HG03565 (cell line): ENCODE results near the gene SBF1.
"Not testable (repeated sequence)": the region's sequence is repeated elsewhere in the genome, so short reads cannot be mapped to it uniquely, and the experiment has no call there.

Source experiments
- ATAC-seq: cut with Tn5 transposase; IDR thresholded peaks from one replicate; pipeline ENCODE4 v1.9.1; 2021; ENCODE audit warnings: mild to moderate bottlenecking, moderate library complexity; ENCODE audit not compliant: unreplicated experiment

The SBF1 gene

DNA sequence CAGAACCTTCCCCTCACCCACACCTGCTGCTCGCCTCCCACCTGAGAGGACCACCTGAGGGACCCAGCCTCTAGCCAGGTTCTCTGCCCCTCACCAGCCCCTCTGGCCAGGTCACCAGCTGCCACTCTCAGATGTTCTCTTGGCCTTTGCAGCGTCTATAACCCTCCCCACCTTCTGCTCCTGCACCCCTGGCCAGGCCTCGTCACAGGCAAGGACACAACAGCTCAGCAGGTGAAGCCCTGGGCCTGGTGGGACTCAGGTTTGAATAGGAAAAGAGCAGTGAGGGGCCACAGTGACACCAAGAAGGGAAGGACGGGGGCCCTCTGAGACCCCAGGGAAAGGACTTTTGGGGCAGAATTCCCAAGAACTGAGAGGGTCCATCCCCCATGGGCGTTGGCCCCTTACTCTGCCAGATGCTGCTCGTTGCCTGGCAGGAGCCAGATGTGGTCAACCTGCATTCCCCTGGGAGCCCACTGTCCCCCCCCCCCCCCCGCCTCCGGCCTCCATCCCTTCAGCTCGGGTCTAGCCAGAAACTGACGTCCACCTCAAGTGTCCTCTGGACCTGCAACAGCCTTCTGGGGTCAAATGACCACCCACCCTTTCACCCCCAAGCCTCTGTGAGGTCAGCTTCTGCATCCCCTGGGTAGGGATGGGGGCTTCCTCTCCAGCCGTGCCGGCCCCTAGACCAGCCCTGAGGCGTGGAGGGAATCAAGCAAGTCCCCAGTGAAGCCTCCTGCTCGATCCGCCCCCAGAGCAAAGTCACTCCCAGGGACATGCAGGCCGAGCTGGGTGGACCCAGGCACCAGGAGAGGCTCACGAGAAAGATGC lies 28.7 kb downstream of the SBF1 start:
- ATAC-seq: no peak

DNA sequence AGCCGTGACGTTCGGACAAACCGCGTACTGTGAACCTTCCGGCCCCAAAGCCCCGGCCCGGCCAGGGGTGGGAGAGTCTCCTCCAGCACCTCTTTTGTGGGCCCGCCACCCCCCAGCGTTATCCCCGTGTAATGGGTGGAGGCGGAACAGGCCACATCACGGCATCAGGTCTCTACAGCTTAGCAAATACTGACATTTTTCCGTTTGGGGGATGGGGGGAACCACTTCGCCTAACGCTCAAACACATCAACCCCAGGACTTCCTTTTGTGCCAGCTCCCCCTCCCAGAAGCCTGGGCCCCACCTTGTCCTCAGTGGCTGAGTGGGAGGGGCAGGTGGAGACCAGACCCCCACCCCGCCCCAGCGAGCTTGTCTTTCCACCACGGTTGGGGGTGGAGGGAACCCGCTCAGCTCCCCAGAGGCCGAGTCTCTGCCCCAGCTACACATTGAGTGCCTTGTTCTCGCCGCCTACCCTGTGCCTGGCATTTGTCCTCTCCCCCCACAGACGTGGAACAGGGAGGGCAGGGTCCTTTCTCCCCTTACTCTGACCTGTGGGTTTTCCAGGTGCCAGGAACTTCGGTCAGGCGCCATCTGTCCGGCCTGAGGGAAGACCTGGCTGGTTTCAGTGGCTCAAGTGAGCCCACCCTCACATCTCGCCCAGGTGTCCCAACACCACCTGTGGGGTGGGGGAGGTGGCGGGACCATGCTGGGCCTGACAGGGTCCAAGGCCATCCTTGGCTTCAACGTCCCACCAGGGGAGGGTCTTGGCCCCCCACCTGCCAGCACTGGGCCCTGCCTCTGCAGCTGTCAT lies 29.6 kb downstream of the SBF1 start:
- no peak for ATAC-seq

DNA sequence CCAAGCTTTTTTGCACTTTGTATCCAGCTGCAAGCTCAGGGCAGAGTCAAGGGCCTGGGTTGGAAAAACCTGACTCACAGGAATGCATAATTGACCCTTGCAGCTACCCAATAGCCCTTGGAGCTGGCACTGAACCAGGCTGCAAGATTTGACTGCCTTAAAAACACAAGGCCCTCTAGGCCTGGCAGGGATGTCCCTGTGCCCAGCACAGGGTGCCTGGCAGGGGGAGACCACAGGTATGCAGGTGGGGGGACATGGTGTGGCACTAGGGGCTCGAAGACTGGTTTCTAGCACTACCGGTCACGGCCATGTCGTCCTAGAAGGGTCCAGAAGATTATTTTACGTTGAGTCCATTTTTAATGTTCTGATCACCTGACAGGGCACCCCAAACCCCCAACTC lies 30.2 kb downstream of the SBF1 start:
- ATAC-seq: no peak

DNA sequence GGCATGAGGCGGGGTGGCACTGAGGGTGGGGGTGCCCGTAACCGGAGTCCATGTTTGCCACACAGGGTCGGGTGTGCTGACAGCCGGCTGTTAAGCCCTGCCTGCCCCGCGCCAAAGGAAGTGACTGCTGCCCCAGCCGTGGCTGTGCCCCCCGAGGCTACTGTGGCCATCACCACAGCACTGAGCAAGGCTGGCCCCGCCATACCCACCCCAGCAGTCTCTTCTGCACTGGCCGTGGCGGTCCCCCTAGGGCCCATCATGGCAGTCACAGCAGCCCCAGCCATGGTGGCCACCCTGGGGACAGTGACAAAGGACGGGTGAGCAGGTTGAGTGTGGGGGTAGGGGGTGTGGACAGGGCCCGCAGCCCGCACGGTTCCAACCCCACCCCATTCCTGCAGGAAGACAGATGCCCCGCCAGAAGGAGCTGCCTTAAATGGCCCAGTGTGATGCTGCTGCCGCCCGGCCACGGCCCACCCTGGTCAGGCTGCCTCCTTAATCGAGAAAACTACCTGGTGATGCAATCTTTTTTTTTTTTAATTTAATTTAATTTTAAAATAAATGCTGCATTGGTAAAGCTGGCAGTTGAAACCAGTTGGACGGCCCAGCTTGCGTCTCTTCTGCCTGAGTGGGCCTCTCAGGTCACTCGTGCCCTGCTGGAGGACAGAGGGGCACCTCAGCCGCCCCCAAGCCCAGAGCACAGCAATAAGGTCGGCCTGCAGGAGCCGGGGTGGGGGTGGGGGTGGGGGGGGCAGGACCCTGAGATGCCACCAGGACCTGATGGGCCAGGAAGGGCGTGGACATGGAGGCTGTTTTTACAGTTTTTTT lies 30.8 kb downstream of the SBF1 start:
- ATAC-seq: no peak

DNA sequence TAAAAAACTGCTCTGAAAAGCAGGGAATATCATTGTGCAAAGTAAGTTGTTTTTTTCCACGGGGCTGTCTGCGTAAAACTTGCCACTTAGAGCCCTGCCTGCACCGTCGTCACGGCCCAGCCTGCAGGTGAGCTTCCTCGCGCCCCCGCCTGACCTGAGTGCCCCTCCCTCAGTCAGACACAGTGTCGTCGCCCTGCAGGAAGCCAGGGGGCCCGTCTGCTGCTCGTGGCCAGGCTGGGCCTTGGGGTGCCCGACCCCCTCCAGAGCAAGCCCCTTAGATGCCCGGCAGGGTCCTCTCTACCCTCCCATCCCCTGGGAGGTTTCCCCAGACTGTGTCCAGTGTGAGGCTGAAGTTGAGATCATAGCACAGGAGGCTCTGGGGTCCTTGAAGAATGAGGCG lies 31.6 kb downstream of the SBF1 start:
- ATAC-seq: no peak

DNA sequence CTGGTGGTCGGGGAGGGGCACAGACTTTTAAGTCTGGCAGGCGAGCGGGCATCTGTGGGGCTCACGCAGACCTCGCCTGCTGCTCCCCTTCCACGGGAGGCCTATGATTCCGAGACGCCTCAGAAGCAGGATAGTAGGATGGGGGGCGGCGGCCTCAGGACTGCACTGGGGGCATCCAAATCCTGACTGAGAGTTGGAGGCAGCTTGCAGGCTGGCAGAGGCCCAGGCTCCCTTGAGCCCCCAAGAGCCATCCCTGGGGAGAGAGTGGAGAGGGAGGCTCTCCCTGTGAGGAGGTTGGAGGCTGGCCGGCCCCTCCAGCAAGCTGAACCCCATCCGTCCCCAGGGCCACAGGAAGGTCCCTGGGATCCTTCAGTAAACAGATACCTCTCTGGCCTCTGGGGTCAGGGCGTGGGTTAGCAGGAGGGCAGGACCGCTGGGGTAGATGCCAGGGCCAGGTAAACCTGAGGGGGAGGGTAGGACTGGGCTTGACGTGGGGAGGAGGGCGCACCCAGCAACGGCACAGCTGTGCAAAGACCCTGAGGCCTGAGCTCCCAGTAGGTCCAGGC lies 33.3 kb downstream of the SBF1 start:
- ATAC-seq: no peak

DNA sequence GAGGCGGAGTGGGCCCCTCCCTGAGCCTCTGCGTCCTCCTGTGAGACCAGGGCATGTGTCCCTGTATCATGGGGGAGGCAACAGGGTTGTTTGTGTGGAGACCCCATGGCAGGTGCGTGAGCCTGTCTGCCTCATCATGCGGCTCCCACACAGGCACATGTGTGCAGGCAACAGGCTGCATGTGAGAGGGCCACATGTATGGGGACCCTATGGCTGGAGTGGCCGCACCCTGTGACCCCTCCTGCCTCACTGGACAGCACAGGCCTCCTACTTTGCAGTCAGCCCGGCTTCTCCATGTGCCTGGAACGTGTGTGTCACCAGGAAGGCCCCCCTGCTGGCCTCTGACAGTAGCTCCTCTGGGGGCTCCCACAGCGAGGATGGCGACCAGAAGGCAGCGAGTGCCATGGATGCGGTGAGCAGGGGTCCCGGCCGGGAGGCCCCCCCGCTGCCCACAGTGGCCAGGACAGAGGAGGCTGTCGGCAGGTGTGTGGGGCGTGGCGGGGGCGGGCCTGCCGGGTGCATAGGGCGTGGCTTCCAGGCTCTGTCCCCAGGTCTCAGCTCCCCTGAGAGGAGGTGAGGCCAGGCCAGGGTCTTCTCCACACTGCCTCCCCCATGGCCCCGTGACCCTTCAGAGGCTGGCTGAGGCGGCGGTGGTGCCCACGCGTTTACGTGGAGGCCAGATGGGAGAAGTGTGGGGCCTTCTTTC lies 34.1 kb downstream of the SBF1 start:
- ATAC-seq: no peak

DNA sequence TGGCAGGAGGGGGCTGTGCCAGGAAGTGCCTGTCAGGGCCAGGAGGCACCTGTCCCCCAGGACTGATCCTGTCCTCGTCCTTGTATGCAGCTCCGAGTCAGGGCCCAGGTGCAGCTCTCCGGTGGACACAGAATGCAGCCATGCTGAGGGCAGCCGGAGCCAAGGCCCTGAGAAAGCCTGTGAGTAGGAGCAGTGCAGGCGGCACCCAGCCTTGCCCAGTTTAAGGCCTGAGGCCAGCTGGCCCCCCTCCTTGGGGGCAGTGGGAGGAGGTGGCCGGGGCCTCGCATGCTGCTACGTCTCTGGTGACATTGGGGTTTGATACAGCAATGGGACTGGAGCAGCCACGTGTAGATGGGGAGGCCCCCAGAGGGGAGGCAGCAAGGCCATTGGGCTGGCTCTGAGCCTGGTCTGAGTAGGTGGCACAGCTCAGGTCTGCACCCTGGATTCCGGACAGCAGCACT lies 34.9 kb downstream of the SBF1 start:
- no peak for ATAC-seq

DNA sequence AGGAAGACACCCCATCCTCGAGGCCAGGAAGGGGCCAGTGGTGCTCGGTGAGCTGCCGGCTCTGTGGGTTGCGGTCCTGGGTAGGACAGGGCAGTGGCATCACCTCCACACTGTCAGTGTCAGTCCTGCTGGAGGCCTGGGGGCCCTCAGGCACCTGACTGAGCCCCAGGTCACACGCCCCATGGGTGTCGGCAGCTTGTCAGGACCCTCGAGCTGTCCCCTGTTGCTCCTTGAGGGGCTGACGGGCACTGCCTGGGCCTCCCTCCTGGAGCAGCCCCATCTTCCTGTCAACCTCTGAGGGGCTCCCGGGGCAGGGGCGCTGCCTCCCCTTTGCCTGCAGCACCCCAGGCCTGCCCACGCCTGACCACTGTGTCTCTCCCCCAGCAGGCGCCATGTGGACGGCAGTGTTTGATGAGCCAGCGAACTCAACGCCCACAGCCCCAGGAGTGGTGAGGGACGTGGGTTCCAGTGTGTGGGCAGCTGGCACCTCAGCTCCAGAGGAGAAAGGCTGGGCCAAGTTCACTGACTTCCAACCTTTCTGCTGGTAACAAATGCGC lies 35.4 kb downstream of the SBF1 start:
- ATAC-seq: no peak

DNA sequence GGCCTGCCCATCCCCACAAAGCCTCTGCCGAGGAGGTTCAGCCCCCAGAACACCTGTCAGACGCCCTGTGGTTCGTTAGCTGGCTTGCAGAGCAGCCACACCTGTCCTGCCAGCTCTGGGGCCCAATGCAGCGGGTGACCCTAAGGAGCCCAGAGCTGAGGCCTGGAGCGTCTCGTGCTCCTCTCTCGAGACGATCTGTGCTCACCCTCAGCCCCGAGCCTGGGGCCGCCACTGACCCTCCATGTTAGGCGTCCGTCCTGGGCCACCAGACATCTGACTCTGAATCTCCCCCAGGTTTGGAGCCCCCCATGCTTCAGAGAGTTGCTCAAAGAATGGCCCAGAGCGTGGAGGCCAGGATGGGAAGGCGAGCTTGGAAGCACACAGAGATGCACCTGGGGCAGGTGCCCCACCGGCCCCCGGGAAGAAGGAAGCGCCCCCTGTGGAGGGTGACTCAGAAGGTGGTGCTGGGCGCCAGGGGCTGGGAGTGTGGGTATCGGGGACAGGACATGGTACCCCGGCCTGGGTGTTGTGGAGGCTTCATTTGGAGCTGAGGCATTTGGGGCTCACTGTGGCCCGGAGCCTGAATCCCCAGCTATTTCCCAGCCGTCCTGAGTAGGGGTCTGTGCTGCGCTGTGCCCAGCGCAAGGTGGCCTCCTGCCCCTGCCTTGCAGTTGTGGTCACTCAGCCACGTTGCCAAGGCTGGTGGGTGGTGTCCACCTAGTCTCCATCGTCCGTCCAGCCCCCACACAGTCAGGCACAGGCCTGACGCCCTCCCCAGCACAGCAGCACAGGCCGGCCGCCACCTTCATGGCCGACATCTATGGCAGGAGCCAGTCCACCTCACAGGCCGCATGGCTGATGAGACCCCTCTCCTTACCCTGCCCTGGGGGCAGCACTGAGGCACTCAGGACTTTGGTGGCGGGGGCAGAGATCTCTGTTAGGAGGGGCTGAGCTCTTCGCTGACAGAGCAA lies 36.2 kb downstream of the SBF1 start:
- ATAC-seq: no peak

DNA sequence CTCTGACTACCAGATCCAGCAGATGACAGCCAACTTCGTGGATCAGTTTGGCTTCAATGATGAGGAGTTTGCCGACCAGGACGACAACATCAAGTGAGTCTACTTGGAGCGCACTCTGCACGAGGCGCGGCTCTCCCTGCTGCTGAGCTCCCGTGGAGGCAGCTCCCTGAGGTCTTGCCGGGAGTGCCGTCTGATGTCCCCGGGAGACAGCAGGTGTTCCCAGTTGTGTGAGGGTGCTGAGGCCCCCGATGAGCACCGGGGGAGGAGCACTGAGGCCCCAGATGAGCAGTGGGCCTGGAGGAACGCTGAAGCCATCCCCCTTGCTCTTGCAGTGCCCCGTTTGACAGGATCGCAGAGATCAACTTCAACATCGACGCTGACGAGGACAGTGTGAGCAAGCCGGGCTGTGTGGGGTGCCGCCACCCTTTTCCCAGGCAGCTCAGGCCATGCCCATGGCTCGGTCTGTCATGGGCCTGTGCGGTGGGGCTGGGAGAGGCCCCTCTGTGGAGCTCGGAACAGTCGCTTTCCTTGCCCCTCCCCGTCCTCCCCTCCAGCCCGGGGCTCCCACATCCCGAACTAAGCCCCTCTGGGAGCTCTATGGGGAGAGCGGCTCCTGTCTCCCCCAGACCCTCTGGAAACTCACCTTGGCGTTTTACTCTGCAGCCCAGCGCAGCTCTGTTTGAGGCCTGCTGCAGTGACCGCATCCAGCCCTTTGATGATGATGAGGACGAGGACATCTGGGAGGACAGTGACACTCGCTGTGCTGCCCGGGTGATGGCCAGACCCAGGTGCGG lies 37.1 kb downstream of the SBF1 start:
- ATAC-seq: no peak

DNA sequence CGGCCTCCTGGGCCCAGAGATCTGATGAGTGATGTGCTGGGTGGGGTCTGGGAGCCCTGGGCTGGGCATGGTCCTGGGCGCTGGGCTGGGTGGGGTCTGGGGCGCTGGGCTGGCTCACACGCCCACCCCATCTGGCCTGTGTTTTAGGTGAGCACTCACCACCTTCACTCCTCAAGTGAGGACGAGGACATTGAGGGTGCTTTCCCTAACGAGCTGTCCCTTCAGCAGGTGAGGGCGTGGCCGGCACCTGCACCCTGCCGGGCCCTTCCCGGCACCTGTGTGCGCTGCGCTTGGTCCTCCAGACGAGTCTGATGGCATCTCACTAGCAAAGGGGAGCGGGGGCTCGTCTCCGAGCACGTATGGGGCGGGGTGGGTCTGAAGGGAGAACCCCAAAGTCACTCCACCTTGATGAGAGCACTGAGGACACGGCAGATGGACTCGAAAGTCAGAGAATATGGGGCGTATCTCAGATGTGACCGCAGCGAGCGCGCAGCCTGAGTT lies 37.9 kb downstream of the SBF1 start:
- ATAC-seq: no peak

DNA sequence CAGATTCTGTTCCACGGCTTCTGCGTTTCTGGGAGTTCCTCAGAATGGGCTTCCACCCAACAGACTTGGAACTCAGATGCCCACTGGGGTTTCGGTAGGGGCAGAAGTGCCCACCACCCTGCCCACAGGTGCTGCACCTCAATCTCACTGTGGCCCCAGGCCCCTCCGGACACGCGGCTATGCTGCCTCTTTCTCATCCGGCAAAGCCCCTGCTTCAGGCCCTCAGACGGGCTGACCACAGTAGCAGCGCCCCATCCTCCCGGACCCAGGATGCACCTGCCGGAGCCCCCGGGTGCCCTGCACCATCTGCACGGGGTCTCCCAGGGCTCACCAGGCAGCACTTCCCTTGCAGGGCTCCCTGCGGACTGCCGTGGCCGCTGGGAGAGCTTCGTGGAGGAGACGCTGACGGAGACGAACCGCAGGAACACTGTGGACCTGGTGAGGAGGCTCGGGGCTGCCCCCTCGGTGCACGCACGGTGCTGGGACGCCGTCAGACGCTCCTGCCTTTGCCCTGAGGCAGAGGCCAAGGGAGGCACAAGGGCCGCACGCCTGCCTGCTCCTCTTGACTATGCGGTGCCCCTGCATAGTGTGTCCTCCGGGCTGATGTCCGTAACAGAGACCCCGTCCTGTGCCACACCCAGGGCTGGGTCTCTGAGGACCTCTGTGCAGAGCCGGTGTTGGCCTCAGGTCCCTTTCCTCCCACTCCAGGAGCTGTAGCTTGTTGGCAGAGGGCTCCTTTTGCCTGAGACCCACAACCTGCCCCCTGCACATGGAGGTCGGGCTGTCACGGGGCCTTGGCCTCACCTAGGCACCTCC lies 38.6 kb downstream of the SBF1 start:
- ATAC-seq: no peak

DNA sequence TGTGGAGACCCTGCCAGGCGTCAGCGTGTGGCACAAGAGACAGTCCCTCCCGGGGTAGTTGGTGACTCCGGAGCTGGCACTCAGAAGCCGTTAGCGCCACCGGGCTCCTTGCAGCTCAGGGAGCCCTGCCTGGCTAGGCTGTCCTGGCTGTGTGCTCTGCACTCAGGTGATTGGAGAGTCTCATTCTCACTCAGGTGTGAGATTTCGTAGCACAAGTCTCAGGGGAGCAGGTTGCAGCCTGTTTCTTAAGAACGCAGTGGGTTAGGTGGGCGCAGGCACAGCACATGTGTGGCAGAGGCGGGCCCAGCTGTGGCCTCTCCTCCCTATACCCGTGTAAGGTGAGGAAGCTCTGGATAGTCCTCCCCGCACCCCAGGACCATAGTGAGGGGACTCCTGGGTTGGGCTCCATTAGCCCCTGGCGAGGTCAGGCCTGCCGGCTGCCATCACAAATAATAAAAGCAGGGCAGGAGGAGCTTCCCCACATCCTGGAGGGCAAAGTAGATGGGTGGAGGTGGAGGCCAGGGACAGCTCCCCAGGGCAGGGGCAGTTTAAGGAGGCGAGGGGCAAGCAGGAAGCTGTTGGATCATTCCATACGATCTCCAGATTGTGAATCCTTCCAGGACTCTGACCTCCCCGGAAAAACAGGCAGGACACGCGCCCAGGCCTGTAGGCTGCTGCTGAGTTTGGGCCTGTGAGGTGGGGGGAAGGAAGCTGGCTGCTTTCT lies 39.4 kb downstream of the SBF1 start:
- no peak for ATAC-seq

DNA sequence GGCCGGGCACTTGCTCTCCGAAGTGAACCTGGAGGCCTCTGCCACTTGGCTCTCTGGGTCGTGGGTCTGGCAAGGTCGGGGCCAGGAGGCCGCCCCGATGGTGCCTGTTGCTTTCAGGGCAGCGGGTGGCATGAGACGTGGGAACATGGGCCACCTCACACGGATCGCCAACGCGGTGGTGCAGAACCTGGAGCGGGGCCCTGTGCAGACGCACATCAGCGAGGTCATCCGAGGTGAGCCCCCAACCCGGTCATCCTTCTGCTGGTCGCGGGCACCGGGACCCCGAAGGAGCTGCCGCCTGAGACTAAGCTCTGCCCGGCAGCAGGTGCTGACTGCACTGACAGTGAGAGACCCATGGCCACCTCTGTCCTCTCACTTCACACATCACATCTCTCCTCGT lies 40.0 kb downstream of the SBF1 start:
- ATAC-seq: no peak

DNA sequence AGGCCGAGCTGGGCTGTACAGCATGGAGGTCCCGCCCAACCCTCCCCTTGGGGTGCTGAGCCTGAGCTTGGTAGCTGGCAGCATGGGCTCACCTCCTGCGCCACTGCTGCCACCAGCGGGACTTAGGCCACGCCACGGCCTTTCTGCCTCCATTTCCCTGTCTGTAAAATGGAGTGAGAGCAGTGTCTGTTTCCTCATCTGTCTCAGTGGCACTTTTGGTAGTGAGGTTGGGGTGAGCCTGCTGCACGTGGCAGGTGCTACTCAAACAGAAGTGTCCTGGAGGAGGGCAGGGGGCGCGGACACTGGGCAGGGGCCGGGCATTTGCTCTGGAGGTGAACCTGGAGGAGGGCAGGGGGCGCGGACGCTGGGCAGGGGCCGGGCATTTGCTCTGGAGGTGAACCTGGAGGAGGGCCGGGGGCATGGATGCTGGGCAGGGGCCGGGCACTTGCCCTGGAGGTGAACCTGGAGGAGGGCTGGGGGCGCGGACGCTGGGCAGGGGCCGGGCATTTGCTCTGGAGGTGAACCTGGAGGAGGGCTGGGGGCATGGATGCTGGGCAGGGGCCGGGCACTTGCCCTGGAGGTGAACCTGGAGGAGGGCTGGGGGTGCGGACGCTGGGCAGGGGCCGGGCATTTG lies 41.8 kb downstream of the SBF1 start:
- not testable (repeated sequence) for ATAC-seq
